Left kidney (tissue), 2 donors: ENCODE results near the gene ATAD2B. TPM values are rescaled to one million over a fixed set of nuclear protein-coding genes. Genes with fewer than 3 reads are reported as not detected.
A peak's percentile ranks its signal among the peaks of the same experiment; 100 is the strongest.
"Not testable (repeated sequence)": the region's sequence is repeated elsewhere in the genome, so short reads cannot be mapped to it uniquely, and the experiment has no call there.

ENCODE experiments used
- DNase-seq: peaks from one replicate; pipeline ENCODE4 v3.0.0-alpha.2; 2013
- polyA plus RNA-seq: library from polyadenylated mRNA; unstranded; fragments of 120-200 nt; gene quantifications from one replicate; pipeline ENCODE4 v1.2.1, GENCODE V29; 2013; ENCODE audit not compliant: insufficient read length

The ATAD2B gene
- polyA plus RNA-seq, 1 donor = 23.8 TPM

- no peak for DNase-seq
Observed at GRCh38 chr2:23789012-23789411, 137.9 kb downstream of the ATAD2B start.

- DNase-seq = no peak
Observed at GRCh38 chr2:23788100-23788499, 138.8 kb downstream of the ATAD2B start.

GRCh38 chr2:23784971-23785370, 142.0 kb downstream of the ATAD2B start:
- no peak for DNase-seq

DNA sequence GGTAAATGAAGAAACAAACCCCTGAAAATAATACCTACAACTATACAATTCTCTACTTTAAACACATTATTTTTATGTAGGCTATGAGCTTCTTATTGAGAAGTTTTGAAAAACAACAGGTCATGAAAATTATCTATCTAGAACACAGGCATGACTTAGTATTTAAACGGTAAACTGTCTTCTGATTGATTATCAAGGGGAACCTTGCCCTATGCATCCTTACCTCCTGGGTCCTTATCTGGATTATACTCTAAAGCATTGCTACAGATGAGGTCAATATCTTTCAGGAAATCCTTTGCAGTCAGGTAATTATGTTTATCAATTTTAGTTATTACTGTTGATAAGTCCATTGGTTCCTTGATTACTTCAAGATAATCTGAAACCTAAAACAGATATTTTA, 144.3 kb downstream of the ATAD2B start:
- DNase-seq = no peak

DNA sequence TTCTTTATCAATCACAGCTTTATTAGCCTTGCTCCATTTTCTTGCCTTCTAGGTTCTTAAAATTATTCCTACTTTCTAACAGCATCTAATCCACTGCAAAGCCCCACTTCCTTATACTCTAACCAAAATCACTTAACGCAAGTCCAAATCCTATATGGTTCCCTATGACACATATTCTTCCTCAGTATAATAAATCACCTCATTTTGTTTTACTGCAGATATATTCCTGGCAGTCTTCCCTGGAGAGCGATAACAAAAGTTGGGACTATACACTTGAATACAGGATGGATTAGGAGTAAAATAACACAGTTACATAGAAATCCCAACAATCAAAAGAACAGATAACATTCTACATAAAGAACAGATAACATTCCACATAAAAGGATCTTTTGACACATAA, 144.8 kb downstream of the ATAD2B start:
- DNase-seq = no peak

DNA sequence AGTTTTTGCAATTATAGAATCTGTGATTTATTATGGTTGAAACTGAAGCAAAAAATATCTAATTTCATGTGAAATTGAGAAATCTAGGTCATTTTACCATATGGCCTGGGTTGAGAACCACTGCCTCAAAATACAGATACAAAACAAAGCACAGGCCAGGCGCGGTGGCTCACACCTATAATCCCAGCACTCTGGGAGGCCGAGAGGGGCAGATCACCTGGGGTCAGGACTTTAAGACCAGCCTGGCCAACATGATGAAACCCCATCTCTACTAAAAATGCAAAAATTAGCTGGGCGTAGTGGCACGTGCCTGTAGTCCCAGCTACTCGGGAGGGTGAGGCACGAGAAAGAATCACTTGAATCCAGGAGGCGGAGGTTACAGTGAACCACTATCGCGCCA, 146.5 kb downstream of the ATAD2B start:
- DNase-seq = not testable (repeated sequence)

DNA sequence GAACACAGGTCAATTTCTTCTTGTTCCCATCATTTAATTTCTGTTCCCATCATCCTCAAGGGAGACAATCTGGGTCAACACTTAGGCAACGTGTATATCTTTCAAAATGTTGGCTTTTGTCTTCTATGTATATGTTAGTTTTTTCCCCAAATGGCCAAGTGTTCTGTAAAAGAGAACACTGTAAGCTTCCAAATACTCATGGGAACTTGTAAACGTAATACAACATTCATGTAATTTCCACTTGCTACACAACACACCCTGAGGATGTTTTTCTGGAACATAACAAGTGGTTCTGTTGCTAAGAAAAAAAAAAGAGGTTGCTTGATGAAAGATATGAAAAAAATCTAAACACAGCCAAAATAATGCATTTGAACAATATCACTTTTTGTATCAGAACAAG, 149.1 kb downstream of the ATAD2B start:
- no peak for DNase-seq

DNA sequence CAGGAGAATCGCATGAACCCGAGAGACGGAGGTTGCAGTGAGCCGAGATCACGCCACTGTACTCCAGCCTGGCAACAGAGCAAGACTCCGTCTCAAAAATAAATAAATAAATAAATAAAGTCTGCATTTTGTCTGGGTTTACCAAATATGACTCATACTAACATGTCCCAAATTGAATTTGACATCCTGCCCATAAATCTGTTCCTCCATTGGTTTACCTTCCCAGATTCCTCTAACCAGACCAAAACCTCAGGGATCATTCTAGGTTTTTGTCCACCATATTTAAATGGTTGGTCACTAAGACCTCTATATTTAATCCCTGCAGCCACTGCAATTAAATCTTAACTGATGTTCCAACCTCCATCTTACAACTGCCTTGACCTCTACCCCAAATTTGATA, 150.9 kb downstream of the ATAD2B start:
- DNase-seq = no peak

- DNase-seq = no peak
Observed at GRCh38 chr2:23772684-23773083, 154.2 kb downstream of the ATAD2B start.

DNA sequence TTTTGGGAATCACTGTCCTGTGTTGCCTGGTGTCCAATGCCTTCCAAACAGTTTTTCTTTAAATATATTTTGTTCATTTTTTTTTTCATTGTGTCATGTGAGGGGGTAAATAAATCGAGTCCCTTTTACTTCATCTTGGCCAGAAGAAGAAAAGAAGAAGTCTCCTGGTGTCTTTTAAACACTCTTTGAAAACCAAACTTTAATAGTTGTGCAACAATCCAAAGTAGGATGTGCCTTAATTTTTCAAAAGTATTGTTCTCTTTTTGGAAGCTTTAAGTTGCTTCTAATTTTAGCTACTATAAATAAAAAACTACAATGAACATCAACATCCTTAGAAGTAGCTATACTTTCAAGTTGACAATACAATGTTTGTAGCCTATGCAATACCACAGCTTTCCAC, 154.9 kb downstream of the ATAD2B start:
- no peak for DNase-seq

DNA sequence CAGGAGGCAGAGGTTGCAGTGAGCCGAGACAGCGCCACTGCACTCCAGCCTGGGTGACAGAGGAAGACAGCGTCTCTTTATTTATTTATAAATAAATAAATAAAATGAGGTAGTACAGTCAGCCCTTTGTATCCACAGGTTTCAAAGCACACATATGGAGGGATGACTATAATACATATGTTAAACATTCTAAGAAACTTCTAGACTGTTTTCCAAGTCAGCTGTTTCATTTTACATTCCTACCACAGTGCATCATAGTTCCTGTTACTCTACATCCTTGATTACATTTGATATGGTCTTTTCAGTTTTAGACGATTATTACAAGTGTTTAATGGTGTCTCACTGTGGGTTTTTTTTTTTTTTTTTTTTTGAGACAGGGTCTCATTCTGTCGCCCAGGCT, 157.6 kb downstream of the ATAD2B start:
- no peak for DNase-seq

GRCh38 chr2:23767876-23768621, 158.9 kb downstream of the ATAD2B start:
- no peak for DNase-seq

GRCh38 chr2:23762141-23762540, 164.8 kb downstream of the ATAD2B start:
- no peak for DNase-seq

GRCh38 chr2:23761638-23762037, 165.3 kb downstream of the ATAD2B start:
- DNase-seq = no peak

DNA sequence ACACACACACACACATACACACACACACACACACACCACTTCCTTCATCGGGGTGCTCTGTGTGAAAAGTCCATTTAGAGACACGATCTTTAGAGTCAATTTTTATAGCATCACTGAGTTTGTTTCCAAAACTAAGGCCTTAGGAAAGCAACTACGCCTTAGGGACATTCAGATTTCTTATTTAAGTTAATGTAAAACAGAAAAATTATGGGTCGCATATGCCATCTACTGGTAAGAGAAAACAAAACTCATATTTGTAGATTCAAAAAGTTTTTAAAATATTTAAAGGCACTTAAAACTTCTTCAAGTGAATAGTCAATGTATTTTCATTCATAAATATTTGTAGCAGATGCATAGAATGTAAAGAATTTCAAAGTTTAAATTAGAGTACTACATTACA, 166.2 kb downstream of the ATAD2B start:
- DNase-seq = peak; percentile 37

GRCh38 chr2:23757686-23758433, 169.1 kb downstream of the ATAD2B start:
- DNase-seq = no peak

DNA sequence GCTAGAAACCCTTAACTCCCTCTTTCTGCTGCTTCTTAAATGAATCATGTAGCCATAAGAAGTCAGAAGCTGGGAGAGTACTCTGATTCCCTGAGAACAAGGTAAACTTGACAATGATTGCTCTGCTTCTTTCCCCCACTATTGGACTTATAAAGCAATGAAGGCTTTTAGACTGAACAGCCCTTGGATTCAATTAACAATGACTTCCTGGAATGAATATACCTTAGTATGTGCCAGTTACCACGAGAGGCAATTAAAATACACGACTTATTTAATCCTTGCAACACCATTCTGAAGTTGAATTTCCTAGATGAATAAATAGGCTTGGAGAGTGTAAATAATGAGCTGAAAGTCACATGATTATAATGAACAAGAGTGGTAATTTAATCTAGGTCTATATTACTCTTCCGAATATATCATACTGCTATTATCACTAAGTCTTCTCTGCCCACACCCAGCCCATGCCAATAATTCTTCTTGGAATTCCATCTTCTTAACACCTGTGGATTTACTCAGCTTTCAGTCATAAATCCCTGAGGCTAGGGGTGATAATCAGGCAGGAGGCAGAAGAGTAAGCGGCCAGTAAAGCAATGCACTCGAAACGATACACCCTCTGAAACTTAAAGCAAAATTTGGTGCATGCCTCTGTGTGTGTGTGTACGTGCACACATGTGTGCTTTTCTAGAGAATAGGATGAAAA, 170.2 kb downstream of the ATAD2B start:
- no peak for DNase-seq

DNA sequence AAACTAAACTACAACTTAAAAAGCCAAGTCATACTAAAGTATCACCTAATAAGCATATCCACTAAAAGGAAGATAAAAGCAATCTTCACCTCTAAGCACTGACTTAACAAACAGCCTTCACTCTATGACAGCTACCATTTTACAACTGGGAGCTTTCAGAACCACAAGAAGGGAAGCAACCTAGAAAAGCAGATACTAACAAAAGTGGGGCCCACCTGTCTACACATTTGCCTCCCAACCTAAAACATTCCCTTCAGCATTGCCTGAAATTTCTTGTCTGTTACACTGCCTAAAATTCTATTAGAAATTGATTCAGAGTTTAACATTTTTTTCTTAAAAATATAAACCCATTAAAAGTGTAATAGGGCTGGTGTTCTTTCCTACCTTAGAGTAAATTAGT, 172.0 kb downstream of the ATAD2B start:
- DNase-seq = no peak

DNA sequence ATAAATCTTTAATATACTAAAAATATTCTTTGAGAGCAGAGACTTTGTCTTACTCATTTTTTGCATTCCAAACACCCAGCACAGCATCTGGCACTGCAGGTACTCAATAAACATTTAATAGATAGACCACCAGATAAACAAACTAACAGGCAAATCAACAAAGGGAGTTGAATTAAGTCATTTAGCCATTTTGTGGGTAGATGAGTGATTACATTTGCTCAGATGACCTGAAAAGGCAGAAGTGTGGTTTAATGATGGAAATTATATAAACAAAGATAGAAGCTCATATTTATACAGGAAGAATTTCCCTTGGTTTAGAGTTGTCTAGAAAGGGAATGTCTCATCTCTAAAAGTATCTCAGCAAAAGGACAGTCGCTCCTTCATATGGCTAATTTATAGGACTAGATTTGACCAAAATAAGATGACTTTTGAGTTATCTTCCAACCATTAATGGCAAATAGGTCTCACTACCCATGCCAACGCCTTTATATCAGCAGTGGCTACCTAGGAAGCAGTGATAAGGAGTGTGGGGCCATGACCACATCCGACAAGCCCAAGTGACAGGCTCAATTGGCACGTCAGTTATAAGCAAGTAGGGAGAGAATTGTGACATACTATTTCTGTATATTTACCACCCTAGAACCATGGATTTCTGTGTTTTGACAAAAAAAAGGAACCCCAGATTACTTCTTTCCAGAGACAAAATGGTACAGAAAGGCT, 173.5 kb downstream of the ATAD2B start:
- DNase-seq = no peak

DNA sequence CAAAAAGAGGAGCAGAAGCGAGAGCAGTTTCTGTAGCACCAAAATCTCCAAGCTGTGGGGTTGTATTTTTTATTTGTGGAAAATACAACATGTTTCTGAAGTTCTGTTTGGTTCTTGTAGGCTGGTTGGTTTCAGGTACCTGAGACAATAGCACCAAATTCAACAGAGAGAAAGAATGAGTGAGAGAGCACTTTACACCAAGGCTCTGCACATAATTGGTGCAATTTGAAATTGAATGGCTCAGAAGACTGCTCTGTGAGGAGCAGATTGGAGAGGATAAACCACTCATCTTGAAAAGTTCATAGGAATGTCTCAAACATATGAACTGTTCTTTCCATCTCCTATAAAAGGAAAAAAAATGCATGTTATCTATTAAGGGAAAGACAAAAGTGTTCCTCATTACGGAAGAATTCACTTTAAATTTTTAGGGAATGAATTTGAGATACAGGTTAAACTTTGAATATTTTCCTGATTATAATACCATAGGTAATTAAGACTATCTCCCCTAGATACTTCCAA, 175.1 kb downstream of the ATAD2B start:
- DNase-seq = no peak

DNA sequence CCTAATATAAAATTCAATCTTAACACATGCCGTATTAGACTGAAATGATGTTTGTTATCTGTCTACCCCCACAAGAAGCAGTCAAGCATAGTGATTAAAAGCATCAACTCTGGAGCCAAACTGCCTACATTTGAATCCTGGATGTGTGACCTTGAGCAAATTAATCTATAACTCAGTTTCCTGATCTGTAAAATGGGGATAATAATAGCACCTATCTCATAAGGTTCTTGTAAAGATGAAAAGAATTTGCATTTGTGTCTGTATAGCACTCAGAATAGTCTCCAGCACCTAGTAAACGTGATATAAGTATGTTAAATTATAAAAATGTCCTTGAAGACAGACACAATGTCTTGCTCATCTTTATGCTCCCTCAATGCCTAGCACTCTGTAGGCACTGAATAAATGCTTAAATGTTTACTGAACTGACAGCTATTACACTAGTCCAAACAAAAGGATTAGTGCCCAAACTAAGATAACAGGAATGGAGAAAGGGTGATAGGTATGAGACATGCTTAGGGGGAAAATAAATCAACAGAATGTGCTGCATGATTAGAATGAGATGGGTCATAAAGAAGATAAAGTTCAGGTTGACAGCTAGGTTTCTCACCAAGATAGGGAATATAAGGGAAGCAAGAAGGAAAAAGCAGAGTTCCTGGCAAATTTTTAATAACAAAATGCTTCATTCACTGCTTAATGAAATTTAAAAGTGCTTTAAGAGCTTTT, 180.6 kb downstream of the ATAD2B start:
- no peak for DNase-seq

DNA sequence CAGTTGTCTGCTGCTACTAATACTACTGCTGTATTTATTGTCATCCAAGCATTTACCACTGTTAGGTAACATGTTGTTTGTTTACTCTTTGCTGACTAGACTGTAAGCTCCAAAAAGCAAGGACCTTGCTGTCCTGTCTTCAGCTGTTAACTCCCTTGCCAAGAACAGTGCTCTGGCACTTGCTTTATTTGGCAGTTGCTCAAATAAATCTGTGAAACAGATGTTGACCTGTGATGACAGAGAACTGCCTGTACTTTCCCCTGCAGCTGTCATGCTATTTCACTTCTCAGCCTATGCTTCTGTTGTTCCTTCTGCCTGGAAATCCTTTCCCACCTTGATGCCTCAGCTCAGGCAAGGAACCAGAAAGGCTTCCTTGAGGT, 181.2 kb downstream of the ATAD2B start:
- no peak for DNase-seq
